Measurements from ENCODE around the gene ARHGAP22.

- TF ChIP-seq CTCF (IDR thresholded peaks at IDR 0.05 in 2 of 3, conservative IDR thresholded peaks at IDR 0.05 in 1 of 3; ENCODE audit: borderline replicate concordance in 1 of 3, insufficient read depth in 1 of 3, low read depth in 2 of 3, low read length in 2 of 3) (no peak), POLR2A (IDR thresholded peaks at IDR 0.05; ENCODE audit: borderline replicate concordance, extremely low read depth, insufficient read depth, insufficient read length) (no peak), SRF (IDR thresholded peaks at IDR 0.05; ENCODE audit: low read depth) (no peak), SIN3A (IDR thresholded peaks at IDR 0.05; ENCODE audit: low read depth) (no peak), POLR2AphosphoS5 (IDR thresholded peaks at IDR 0.05; ENCODE audit: low read depth, low read length) (no peak), ZNF274 (IDR thresholded peaks at IDR 0.05; ENCODE audit: low read depth, low read length) (no peak), JUND (IDR thresholded peaks at IDR 0.05) (no peak)
These were observed 191.9 kb downstream of the ARHGAP22 start for GRCh38 chr10:48412933-48413332.

All from HCT116 (cell line).